Activated CD4-positive, alpha-beta memory T cell treated with anti-CD3 and anti-CD28 coated beads, Interleukin-2, amount 10 ng/mL, durations not matched to agents 7 days and 5 days (primary cell): ENCODE results near the gene ADAM22. TPM values are rescaled to one million over a fixed set of nuclear protein-coding genes. Genes with fewer than 3 reads are reported as not detected.

ENCODE experiments used
- CTCF ChIA-PET: fragments of 350-600 bp; sonication (Branson Sonifier 250); formaldehyde crosslinking; loops from one replicate; lab custom pipeline; 2021; ENCODE audit warnings: antibody characterized with exemption, inconsistent platforms; lab: Charles Lee
- POLR2A ChIA-PET: fragments of 350-600 bp; sonication (Branson Sonifier 250); formaldehyde crosslinking; loops from one replicate; lab custom pipeline; 2021; ENCODE audit warnings: antibody characterized with exemption; lab: Charles Lee
- DNase-seq: peaks from one replicate; pipeline ENCODE4 v3.0.0-alpha.2; 2020
- H3K27ac Mint-ChIP-seq: one replicate; pipeline ENCODE4 v1.8.0; 2021; ENCODE audit warnings: mild to moderate bottlenecking, mixed read lengths
- H3K27me3 Mint-ChIP-seq: one replicate; pipeline ENCODE4 v1.8.0; 2021; ENCODE audit warnings: mixed read lengths
- H3K36me3 Mint-ChIP-seq: one replicate; pipeline ENCODE4 v1.8.0; 2021; ENCODE audit warnings: low read depth, mixed read lengths
- H3K4me1 Mint-ChIP-seq: one replicate; pipeline ENCODE4 v1.8.0; 2021; ENCODE audit warnings: mixed read lengths
- H3K4me3 Mint-ChIP-seq: one replicate; pipeline ENCODE4 v1.8.0; 2021; ENCODE audit warnings: mild to moderate bottlenecking, mixed read lengths
- H3K9me3 Mint-ChIP-seq: one replicate; pipeline ENCODE4 v1.8.0; 2021; ENCODE audit warnings: mixed read lengths
- total RNA-seq, 2 experiments: library from RNA; stranded (reverse); gene quantifications; one replicate each; pipeline ENCODE4 v1.2.3, GENCODE V29; 2021

The ADAM22 gene
- total RNA-seq, 2 experiments from 2014 or later, result 1.1 to 1.5 TPM

GRCh38 chr7:88020953-88021665 lies 87.1 kb downstream of the ADAM22 start:
- H3K4me1 Mint-ChIP-seq, result no peaks in the 10 kb centered on the region
- H3K36me3 Mint-ChIP-seq, result no peaks in the 10 kb centered on the region
- H3K9me3 Mint-ChIP-seq, result peaks cover 3% of the 10 kb centered on the region
- DNase-seq, result no peak
- CTCF ChIA-PET, result no interaction called here
- no peak overlapping the region for H3K4me3 Mint-ChIP-seq
- H3K27me3 Mint-ChIP-seq, result no peaks in the 10 kb centered on the region
- H3K27ac Mint-ChIP-seq, result no peak overlapping the region
- POLR2A ChIA-PET, result no interaction called here

- ChIA-PET POLR2A (no interaction called here), CTCF (no interaction called here)
- Mint-ChIP-seq H3K27me3 (no peaks in the 10 kb centered on the region), H3K4me1 (no peaks in the 10 kb centered on the region), H3K27ac (no peak overlapping the region), H3K4me3 (no peak overlapping the region), H3K9me3 (peaks cover 25% of the 10 kb centered on the region), H3K36me3 (no peaks in the 10 kb centered on the region)
- DNase-seq, result no peak
These were observed 93.7 kb downstream of the ADAM22 start for GRCh38 chr7:88027724-88028123.

- H3K36me3 Mint-ChIP-seq, result no peaks in the 10 kb centered on the region
- CTCF ChIA-PET, result no interaction called here
These were observed 100.1 kb downstream of the ADAM22 start for GRCh38 chr7:88034083-88034695.

GRCh38 chr7:88037050-88037449 lies 103.0 kb downstream of the ADAM22 start:
- no peak for DNase-seq
- ChIA-PET CTCF (no interaction called here), POLR2A (no interaction called here)
- H3K4me1 Mint-ChIP-seq, result no peaks in the 10 kb centered on the region
- H3K9me3 Mint-ChIP-seq, result peaks cover 9% of the 10 kb centered on the region
- no peaks in the 10 kb centered on the region for H3K27me3 Mint-ChIP-seq
- H3K27ac Mint-ChIP-seq, result no peak overlapping the region
- H3K4me3 Mint-ChIP-seq, result no peak overlapping the region
- no peaks in the 10 kb centered on the region for H3K36me3 Mint-ChIP-seq

More at GRCh38 chr7:88034083-88034695, 100.1 kb downstream of the ADAM22 start:
- Mint-ChIP-seq H3K4me3 (no peak overlapping the region), H3K27me3 (no peaks in the 10 kb centered on the region), H3K27ac (no peak overlapping the region), H3K4me1 (no peaks in the 10 kb centered on the region), H3K9me3 (peaks cover 25% of the 10 kb centered on the region)
- no peak for DNase-seq
- POLR2A ChIA-PET, result no interaction called here

- DNase-seq, result no peak
- H3K27me3 Mint-ChIP-seq, result no peaks in the 10 kb centered on the region
- H3K4me1 Mint-ChIP-seq, result peaks cover 3% of the 10 kb centered on the region
- no peak overlapping the region for H3K27ac Mint-ChIP-seq
- CTCF ChIA-PET, result no interaction called here
- POLR2A ChIA-PET, result no interaction called here
- no peaks in the 10 kb centered on the region for H3K36me3 Mint-ChIP-seq
- no peak overlapping the region for H3K4me3 Mint-ChIP-seq
- H3K9me3 Mint-ChIP-seq, result no peaks in the 10 kb centered on the region
These were observed 106.6 kb downstream of the ADAM22 start for GRCh38 chr7:88040694-88041093.

- H3K9me3 Mint-ChIP-seq, result no peaks in the 10 kb centered on the region
- H3K4me3 Mint-ChIP-seq, result no peak overlapping the region
- no peaks in the 10 kb centered on the region for H3K27me3 Mint-ChIP-seq
- DNase-seq, result no peak
- ChIA-PET POLR2A (no interaction called here), CTCF (no interaction called here)
- no peak overlapping the region for H3K27ac Mint-ChIP-seq
- H3K36me3 Mint-ChIP-seq, result no peaks in the 10 kb centered on the region
- peaks cover 7% of the 10 kb centered on the region for H3K4me1 Mint-ChIP-seq
These were observed 107.5 kb downstream of the ADAM22 start for GRCh38 chr7:88041583-88041982.

- ChIA-PET POLR2A (no interaction called here), CTCF (interaction anchor here (1.1 kb wide), 1 partner anchor 15 kb away, joined by 3 read pairs; no protein-coding TSS in a partner anchor)
- H3K4me1 Mint-ChIP-seq, result peaks cover 7% of the 10 kb centered on the region
- H3K9me3 Mint-ChIP-seq, result no peaks in the 10 kb centered on the region
- H3K36me3 Mint-ChIP-seq, result no peaks in the 10 kb centered on the region
- no peak for DNase-seq
- no peak overlapping the region for H3K4me3 Mint-ChIP-seq
- no peaks in the 10 kb centered on the region for H3K27me3 Mint-ChIP-seq
- no peak overlapping the region for H3K27ac Mint-ChIP-seq
These were observed 108.1 kb downstream of the ADAM22 start for GRCh38 chr7:88042157-88042556.

GRCh38 chr7:88042803-88043202 lies 108.8 kb downstream of the ADAM22 start:
- Mint-ChIP-seq H3K27me3 (no peaks in the 10 kb centered on the region), H3K9me3 (no peaks in the 10 kb centered on the region), H3K36me3 (no peaks in the 10 kb centered on the region), H3K4me1 (peaks cover 7% of the 10 kb centered on the region), H3K4me3 (no peak overlapping the region), H3K27ac (no peak overlapping the region)
- CTCF ChIA-PET, result interaction anchor here (1.1 kb wide), 1 partner anchor 14 kb away, joined by 3 read pairs; no protein-coding TSS in a partner anchor
- no peak for DNase-seq
- POLR2A ChIA-PET, result no interaction called here

- H3K36me3 Mint-ChIP-seq, result no peaks in the 10 kb centered on the region
These were observed 110.0 kb downstream of the ADAM22 start for GRCh38 chr7:88044069-88044468.

GRCh38 chr7:88046839-88047573 lies 113.0 kb downstream of the ADAM22 start:
- no peak overlapping the region for H3K27ac Mint-ChIP-seq
- no peaks in the 10 kb centered on the region for H3K9me3 Mint-ChIP-seq
- H3K4me1 Mint-ChIP-seq, result peaks cover 7% of the 10 kb centered on the region
- no peaks in the 10 kb centered on the region for H3K36me3 Mint-ChIP-seq
- no peak for DNase-seq
- no peaks in the 10 kb centered on the region for H3K27me3 Mint-ChIP-seq
- no peak overlapping the region for H3K4me3 Mint-ChIP-seq
- ChIA-PET POLR2A (no interaction called here), CTCF (no interaction called here)

More at GRCh38 chr7:88044069-88044468, 110.0 kb downstream of the ADAM22 start:
- no peak overlapping the region for H3K27ac Mint-ChIP-seq
- H3K4me1 Mint-ChIP-seq, result peaks cover 7% of the 10 kb centered on the region
- no peaks in the 10 kb centered on the region for H3K9me3 Mint-ChIP-seq
- DNase-seq, result no peak
- POLR2A ChIA-PET, result no interaction called here
- no peak overlapping the region for H3K4me3 Mint-ChIP-seq
- CTCF ChIA-PET, result no interaction called here
- no peaks in the 10 kb centered on the region for H3K27me3 Mint-ChIP-seq

- no peaks in the 10 kb centered on the region for H3K4me1 Mint-ChIP-seq
- CTCF ChIA-PET, result interaction anchor here (1.5 kb wide), 1 partner anchor 15 kb away, joined by 3 read pairs; no protein-coding TSS in a partner anchor
- no peak overlapping the region for H3K27ac Mint-ChIP-seq
- no peak for DNase-seq
- no peaks in the 10 kb centered on the region for H3K36me3 Mint-ChIP-seq
- H3K27me3 Mint-ChIP-seq, result no peaks in the 10 kb centered on the region
- H3K9me3 Mint-ChIP-seq, result no peaks in the 10 kb centered on the region
- POLR2A ChIA-PET, result no interaction called here
- H3K4me3 Mint-ChIP-seq, result no peak overlapping the region
These were observed 123.6 kb downstream of the ADAM22 start for GRCh38 chr7:88057655-88058054.

GRCh38 chr7:88062238-88062637 lies 128.2 kb downstream of the ADAM22 start:
- H3K27ac Mint-ChIP-seq, result no peak overlapping the region
- no peaks in the 10 kb centered on the region for H3K36me3 Mint-ChIP-seq
- no peak overlapping the region for H3K4me3 Mint-ChIP-seq
- CTCF ChIA-PET, result no interaction called here
- no peaks in the 10 kb centered on the region for H3K27me3 Mint-ChIP-seq
- no peaks in the 10 kb centered on the region for H3K4me1 Mint-ChIP-seq
- DNase-seq, result no peak
- H3K9me3 Mint-ChIP-seq, result no peaks in the 10 kb centered on the region
- POLR2A ChIA-PET, result no interaction called here

- Mint-ChIP-seq H3K4me3 (no peak overlapping the region), H3K4me1 (peaks cover 2% of the 10 kb centered on the region), H3K9me3 (no peaks in the 10 kb centered on the region), H3K27me3 (peaks cover 2% of the 10 kb centered on the region), H3K27ac (no peak overlapping the region), H3K36me3 (no peaks in the 10 kb centered on the region)
- POLR2A ChIA-PET, result no interaction called here
- CTCF ChIA-PET, result no interaction called here
- no peak for DNase-seq
These were observed 135.0 kb downstream of the ADAM22 start for GRCh38 chr7:88069093-88069492.
